SK-N-SH (cell line): ENCODE measurements around the gene TMEM182. TPM values are rescaled to one million over a fixed set of nuclear protein-coding genes. Genes with fewer than 3 reads are reported as not detected.

Experiments used
- CTCF ChIA-PET: fragments of 300-600, 350-600 bp; formaldehyde crosslinking; extraction: SDS; loops from one replicate; lab custom pipeline; 2021; lab: Yijun Ruan, JAX
- POLR2A ChIA-PET: fragments of 350-600 bp; sonication (Branson Sonifier 250); formaldehyde crosslinking; extraction: SDS; loops from one replicate; lab custom pipeline; 2020; ENCODE audit warnings: antibody characterized with exemption, inconsistent platforms; lab: Yijun Ruan, JAX
- DNase-seq: peaks from one replicate; pipeline ENCODE4 v3.0.0; 2012
- H2AFZ ChIP-seq: fragments of 200-600 bp; sonication (generic); 2 replicates; pipeline ENCODE4 v1.8.1; 2016; ENCODE audit warnings: antibody characterized with exemption, mild to moderate bottlenecking, low read depth
- H3F3A ChIP-seq: fragments of 200-600 bp; sonication (generic); replicated peaks from 2 replicates; pipeline ENCODE3; 2016; ENCODE audit warnings: antibody characterized with exemption, mild to moderate bottlenecking; ENCODE audit not compliant: insufficient read depth
- H3K27ac ChIP-seq, 2 experiments: fragments of 200-500 bp in 1 of 2; fragments of 200-600 bp in 1 of 2; sonication (Bioruptor generic) in 1 of 2; sonication (generic), shearing (Covaris generic) in 1 of 2; 2 replicates each; pipeline versions ENCODE4 v1.5.1 to v1.6.1; 2014 to 2016; ENCODE audit warnings: low read depth in 2 of 2, inconsistent platforms in 1 of 2, low read length in 1 of 2, mild to moderate bottlenecking in 1 of 2, mixed read lengths in 1 of 2
- H3K27me3 ChIP-seq: fragments of 200-600 bp; sonication (generic), shearing (Covaris generic); 2 replicates; pipeline ENCODE4 v1.6.1; 2016; ENCODE audit warnings: mixed run types; ENCODE audit not compliant: insufficient read depth
- H3K36me3 ChIP-seq, 2 experiments: fragments of 200-500 bp in 1 of 2; fragments of 200-600 bp in 1 of 2; sonication (Bioruptor generic) in 1 of 2; sonication (generic) in 1 of 2; replicated peaks in 1 of 2; 2 replicates each; pipeline versions ENCODE3 to v1.5.1; 2014 to 2016; ENCODE audit warnings: low read length in 1 of 2, mild to moderate bottlenecking in 1 of 2; ENCODE audit not compliant: insufficient read depth in 2 of 2, control insufficient read depth in 1 of 2
- H3K4me1 ChIP-seq, 2 experiments: fragments of 200-500 bp in 1 of 2; fragments of 200-600 bp in 1 of 2; sonication (Bioruptor generic) in 1 of 2; sonication (generic), shearing (Covaris generic) in 1 of 2; 2 replicates each; pipeline versions ENCODE4 v1.5.1 to v1.6.1; 2014 to 2016; ENCODE audit warnings: low read depth in 1 of 2, low read length in 1 of 2, mixed run types in 1 of 2; ENCODE audit not compliant: insufficient read depth in 2 of 2, control insufficient read depth in 1 of 2
- H3K4me2 ChIP-seq: fragments of 200-600 bp; sonication (generic), shearing (Covaris generic); 2 replicates; pipeline ENCODE4 v1.6.1; 2017; ENCODE audit warnings: mixed run types
- H3K4me3 ChIP-seq, 2 experiments: fragments of 200-500 bp in 1 of 2; fragments of 200-600 bp in 1 of 2; sonication (Bioruptor generic) in 1 of 2; sonication (generic), shearing (Covaris generic) in 1 of 2; 2 replicates each; pipeline versions ENCODE4 v1.5.1 to v1.8.1; 2014 to 2016; ENCODE audit warnings: low read depth in 2 of 2, inconsistent platforms in 1 of 2, low read length in 1 of 2, mild to moderate bottlenecking in 1 of 2, mixed read lengths in 1 of 2, moderate library complexity in 1 of 2
- H3K79me2 ChIP-seq: fragments of 200-600 bp; sonication (generic); 2 replicates; pipeline ENCODE4 v1.8.1; 2017; ENCODE audit warnings: mild to moderate bottlenecking; ENCODE audit not compliant: insufficient read depth
- H3K9ac ChIP-seq: fragments of 200-600 bp; sonication (generic); 2 replicates; pipeline ENCODE4 v1.6.1; 2017; ENCODE audit warnings: mixed run types
- H3K9me2 ChIP-seq: fragments of 200-600 bp; sonication (generic); 2 replicates; pipeline ENCODE4 v1.6.1; 2017; ENCODE audit warnings: mixed run types
- H3K9me3 ChIP-seq: fragments of 200-600 bp; sonication (generic); 2 replicates; pipeline ENCODE4 v1.6.1; 2017; ENCODE audit warnings: mixed run types, mild to moderate bottlenecking, moderate library complexity
- H4K20me1 ChIP-seq: fragments of 200-600 bp; sonication (generic); 2 replicates; pipeline ENCODE4 v1.6.1; 2017; ENCODE audit warnings: mild to moderate bottlenecking, mixed run types; ENCODE audit not compliant: insufficient read depth
- CHD2 ChIP-seq: fragments of 150-350 bp; IDR thresholded peaks from 2 replicates; pipeline ENCODE4 v1.6.1; 2018; ENCODE audit warnings: low read length; ENCODE audit not compliant: partially characterized antibody
- ELF1 ChIP-seq: IDR thresholded peaks from 2 replicates; pipeline ENCODE4 v1.4.0; 2012
- FOSL2 ChIP-seq: IDR thresholded peaks from 2 replicates; pipeline ENCODE4 v1.4.0; 2012; ENCODE audit warnings: low read depth, mild to moderate bottlenecking, moderate library complexity, borderline replicate concordance
- FOXJ3 ChIP-seq: sonication (generic); formaldehyde crosslinking; IDR thresholded peaks from 2 replicates; pipeline ENCODE4 v1.5.1; 2020; ENCODE audit warnings: mild to moderate bottlenecking, missing genetic modification reagents
- FOXM1 ChIP-seq: IDR thresholded peaks from 2 replicates; pipeline ENCODE4 v1.4.0; 2012; ENCODE audit warnings: low read depth, mild to moderate bottlenecking
- GATA2 ChIP-seq: sonication (generic); formaldehyde crosslinking; IDR thresholded peaks from 2 replicates; pipeline ENCODE4 v1.5.0; 2020; ENCODE audit warnings: mild to moderate bottlenecking, missing genetic modification reagents
- IRF3 ChIP-seq: fragments of 150-350 bp; IDR thresholded peaks from 2 replicates; pipeline ENCODE4 v1.6.1; 2016; ENCODE audit warnings: mild to moderate bottlenecking, low read depth, low read length
- JUND ChIP-seq: IDR thresholded peaks from 2 replicates; pipeline ENCODE4 v1.4.0; 2012
- MEF2A ChIP-seq: IDR thresholded peaks from 2 replicates; pipeline ENCODE4 v1.4.0; 2012; ENCODE audit warnings: low read depth, borderline replicate concordance
- NFIC ChIP-seq: IDR thresholded peaks from 2 replicates; pipeline ENCODE4 v1.4.0; 2012; ENCODE audit warnings: borderline replicate concordance
- POLR2AphosphoS5 ChIP-seq: IDR thresholded peaks from 2 replicates; pipeline ENCODE4 v1.6.1; 2012; ENCODE audit warnings: low read depth, low read length
- RAD21 ChIP-seq: IDR thresholded peaks from 2 replicates; pipeline ENCODE4 v1.6.1; 2012; ENCODE audit warnings: mild to moderate bottlenecking, low read length
- RCOR1 ChIP-seq: fragments of 150-350 bp; IDR thresholded peaks from 2 replicates; pipeline ENCODE4 v1.6.1; 2017; ENCODE audit warnings: antibody characterized with exemption, low read length
- REST ChIP-seq: IDR thresholded peaks from 2 replicates; pipeline ENCODE4 v1.6.1; 2012; ENCODE audit warnings: mild to moderate bottlenecking, low read depth, low read length, moderate library complexity
- RFX5 ChIP-seq: IDR thresholded peaks from 2 replicates; pipeline ENCODE4 v1.6.1; 2012; ENCODE audit warnings: mild to moderate bottlenecking, improper control_type of control experiment, low read length
- RXRA ChIP-seq: IDR thresholded peaks from 2 replicates; pipeline ENCODE4 v1.4.0; 2012; ENCODE audit warnings: low read depth, mild to moderate bottlenecking, borderline replicate concordance
- TEAD4 ChIP-seq: IDR thresholded peaks from 2 replicates; pipeline ENCODE4 v1.4.0; 2012; ENCODE audit warnings: mild to moderate bottlenecking, borderline replicate concordance; ENCODE audit not compliant: insufficient read depth
- USF1 ChIP-seq: IDR thresholded peaks from 2 replicates; pipeline ENCODE4 v1.4.0; 2012; ENCODE audit warnings: low read depth, borderline replicate concordance
- YY1 ChIP-seq: IDR thresholded peaks from 2 replicates; pipeline ENCODE4 v1.4.0; 2012; ENCODE audit warnings: low read depth, mild to moderate bottlenecking
- WGBS: methylation state at CpG from one replicate; pipeline ENCODE4 v1.1.6; 2017; ENCODE audit warnings: low lambda C conversion rate; 5-methylcytosine and 5-hydroxymethylcytosine counted together
- polyA plus RNA-seq, 3 experiments: library from polyadenylated mRNA; depleted of rRNA; stranded (reverse); fragments of >200 nt; gene quantifications; 2 replicates each; pipeline ENCODE4 v1.2.3, GENCODE V29; 2012

Gene TMEM182
- polyA plus RNA-seq, 1 of the 3 experiments (the other 2 are of a cell fraction): 1.7 TPM

- WGBS: 19% methylated on average over 6 of the region's 6 CpGs
- H3K9me2 ChIP-seq: no peaks in the 10 kb centered on the region
- no peak overlapping the region for H2AFZ ChIP-seq
- H3K9ac ChIP-seq: no peak overlapping the region
- peaks cover 0 to 6% of the 10 kb centered on the region in 2 experiments; a peak in 2 of 4 replicates for H3K4me1 ChIP-seq
- no peaks in the 10 kb centered on the region for H3K36me3 ChIP-seq
- CTCF ChIA-PET: interaction anchor here (1.3 to 3.0 kb wide), 3 partner anchors 10 to 22 kb away, joined by 5 to 22 read pairs (median 5); no protein-coding TSS in a partner anchor
- no peaks in the 10 kb centered on the region for H4K20me1 ChIP-seq
- no peaks in the 10 kb centered on the region for H3K79me2 ChIP-seq
- no peaks in the 10 kb centered on the region for H3F3A ChIP-seq
- POLR2A ChIA-PET: no interaction called here
- no peaks in the 10 kb centered on the region for H3K9me3 ChIP-seq
- H3K27ac ChIP-seq: no peak overlapping the region
- no peaks in the 10 kb centered on the region for H3K27me3 ChIP-seq
- TF ChIP-seq NFIC: no peak
- no peak for TF ChIP-seq JUND
- TF ChIP-seq TEAD4: no peak
- TF ChIP-seq RCOR1: no peak
- TF ChIP-seq CHD2: no peak
- TF ChIP-seq REST: no peak
- no peak for TF ChIP-seq FOXJ3
- TF ChIP-seq USF1: no peak
- TF ChIP-seq RXRA: no peak
- TF ChIP-seq POLR2AphosphoS5: no peak
- no peak for TF ChIP-seq FOXM1
- no peak for TF ChIP-seq IRF3
- no peak for TF ChIP-seq RAD21
- no peak for TF ChIP-seq FOSL2
- no peak for TF ChIP-seq YY1
- no peak for TF ChIP-seq ELF1
- TF ChIP-seq MEF2A: no peak
- no peak for TF ChIP-seq RFX5
- no peak for TF ChIP-seq GATA2 (CRISPR knock-in tag)
- no peak overlapping the region for H3K4me3 ChIP-seq
- DNase-seq: no peak
- no peak overlapping the region for H3K4me2 ChIP-seq
Observed at GRCh38 chr2:102850888-102851287, 89.1 kb downstream of the TMEM182 start.
